Activated CD4-positive, alpha-beta T cell treated with anti-CD3 and anti-CD28 coated beads, Interleukin-2, amount 50 U/mL, for 4 hours (primary cell): ENCODE results near the gene BMAL1.

Experiments used
- DNase-seq, 2 experiments: peaks; one replicate each; pipeline ENCODE4 v3.0.0-alpha.2; 2020

BMAL1 gene

GRCh38 chr11:13346470-13346869 lies 68.9 kb downstream of the BMAL1 start:
- no peak for DNase-seq

- DNase-seq: no peak
Observed at GRCh38 chr11:13347901-13348300, 70.3 kb downstream of the BMAL1 start.

GRCh38 chr11:13348305-13348704 lies 70.7 kb downstream of the BMAL1 start:
- DNase-seq: no peak

- no peak for DNase-seq
Observed at GRCh38 chr11:13349046-13349445, 71.5 kb downstream of the BMAL1 start.

GRCh38 chr11:13349581-13349980 lies 72.0 kb downstream of the BMAL1 start:
- DNase-seq: no peak

- DNase-seq: no peak
Observed at GRCh38 chr11:13352711-13353110, 75.1 kb downstream of the BMAL1 start.

GRCh38 chr11:13354335-13354734 lies 76.7 kb downstream of the BMAL1 start:
- no peak for DNase-seq

- no peak for DNase-seq
Observed at GRCh38 chr11:13355191-13355590, 77.6 kb downstream of the BMAL1 start.

GRCh38 chr11:13357232-13357631 lies 79.6 kb downstream of the BMAL1 start:
- no peak for DNase-seq

GRCh38 chr11:13358596-13359270 lies 81.1 kb downstream of the BMAL1 start:
- DNase-seq: no peak

GRCh38 chr11:13362596-13363109 lies 85.1 kb downstream of the BMAL1 start:
- DNase-seq: no peak

- no peak for DNase-seq
Observed at GRCh38 chr11:13364388-13364787, 86.8 kb downstream of the BMAL1 start.

- DNase-seq: no peak
Observed at GRCh38 chr11:13366266-13367026, 88.9 kb downstream of the BMAL1 start.

GRCh38 chr11:13367115-13367514 lies 89.5 kb downstream of the BMAL1 start:
- no peak for DNase-seq

- no peak for DNase-seq
Observed at GRCh38 chr11:13368041-13368446, 90.5 kb downstream of the BMAL1 start.

- no peak for DNase-seq
Observed at GRCh38 chr11:13373216-13373615, 95.6 kb downstream of the BMAL1 start.

- no peak for DNase-seq
Observed at GRCh38 chr11:13375798-13376197, 98.2 kb downstream of the BMAL1 start.

GRCh38 chr11:13376402-13376801 lies 98.8 kb downstream of the BMAL1 start:
- DNase-seq: no peak

- DNase-seq: no peak
Observed at GRCh38 chr11:13376838-13377237, 99.2 kb downstream of the BMAL1 start.

- no peak for DNase-seq
Observed at GRCh38 chr11:13378316-13378715, 100.7 kb downstream of the BMAL1 start.

GRCh38 chr11:13380731-13381130 lies 103.1 kb downstream of the BMAL1 start:
- no peak for DNase-seq

- DNase-seq: no peak
Observed at GRCh38 chr11:13382751-13383150, 105.2 kb downstream of the BMAL1 start.

- peak; percentile 3 to 5 for DNase-seq
Observed at GRCh38 chr11:13384908-13385640, 107.5 kb downstream of the BMAL1 start.

- DNase-seq: no peak
Observed at GRCh38 chr11:13386567-13386966, 109.0 kb downstream of the BMAL1 start.
